ENCODE measurements around the gene NEK1. TPM values are rescaled to one million over a fixed set of nuclear protein-coding genes. Genes with fewer than 3 reads are reported as not detected.
A peak's percentile ranks its signal among the peaks of the same experiment; 100 is the strongest.
"Not testable (repeated sequence)": the region's sequence is repeated elsewhere in the genome, so short reads cannot be mapped to it uniquely, and the experiment has no call there.

The NEK1 gene
- total RNA-seq, 1 experiment from 2014 or later, result 6.0 TPM

- Mint-ChIP-seq H3K4me3 (ENCODE audit: low read depth, unreplicated experiment) (peak overlapping the region; percentile 24), H3K9me3 (ENCODE audit: low read depth, unreplicated experiment) (no peaks in the 10 kb centered on the region), H3K27me3 (ENCODE audit: unreplicated experiment) (no peaks in the 10 kb centered on the region), H3K36me3 (ENCODE audit: insufficient read depth, unreplicated experiment) (peaks cover 4% of the 10 kb centered on the region), H3K27ac (ENCODE audit: unreplicated experiment) (peak overlapping the region; percentile 79), H3K4me1 (ENCODE audit: low read depth, unreplicated experiment) (peaks cover 15% of the 10 kb centered on the region)
- BruUV-seq (replicated peaks), result no TSS peak
- CTCF ChIA-PET, result no interaction called here
- intact Hi-C loops (cut with micrococcal nuclease; ENCODE audit: unreplicated experiment), result no loop called here
- no peak for DNase-seq
- no peak for TF ChIP-seq CTCF (IDR thresholded peaks at IDR 0.05; ENCODE audit: unreplicated experiment)
Observed at GRCh38 chr4:169626331-169627282, 14.2 kb upstream of the NEK1 start.

- no peaks in the 10 kb centered on the region for H3K9me3 Mint-ChIP-seq (ENCODE audit: low read depth, unreplicated experiment)
- CTCF ChIA-PET, result no interaction called here
- DNase-seq, result no peak
- H3K27ac Mint-ChIP-seq (ENCODE audit: unreplicated experiment), result no peak overlapping the region
- H3K27me3 Mint-ChIP-seq (ENCODE audit: unreplicated experiment), result no peaks in the 10 kb centered on the region
- peaks cover 6% of the 10 kb centered on the region for H3K36me3 Mint-ChIP-seq (ENCODE audit: insufficient read depth, unreplicated experiment)
- no peak overlapping the region for H3K4me3 Mint-ChIP-seq (ENCODE audit: low read depth, unreplicated experiment)
- intact Hi-C loops (cut with micrococcal nuclease; ENCODE audit: unreplicated experiment), result no loop called here
- H3K4me1 Mint-ChIP-seq (ENCODE audit: low read depth, unreplicated experiment), result peaks cover 13% of the 10 kb centered on the region
- BruUV-seq (replicated peaks), result no TSS peak
- no peak for TF ChIP-seq CTCF (IDR thresholded peaks at IDR 0.05; ENCODE audit: unreplicated experiment)
Observed at GRCh38 chr4:169625886-169626285, 13.5 kb upstream of the NEK1 start.

GRCh38 chr4:169624012-169624411 is 11.6 kb upstream of the NEK1 start:
- Mint-ChIP-seq H3K36me3 (ENCODE audit: insufficient read depth, unreplicated experiment) (peaks cover 23% of the 10 kb centered on the region), H3K4me1 (ENCODE audit: low read depth, unreplicated experiment) (peaks cover 13% of the 10 kb centered on the region)
- H3K9me3 Mint-ChIP-seq (ENCODE audit: low read depth, unreplicated experiment); intact Hi-C loops (cut with micrococcal nuclease; ENCODE audit: unreplicated experiment); DNase-seq; H3K27ac Mint-ChIP-seq (ENCODE audit: unreplicated experiment); BruUV-seq (replicated peaks); H3K27me3 Mint-ChIP-seq (ENCODE audit: unreplicated experiment); H3K4me3 Mint-ChIP-seq (ENCODE audit: low read depth, unreplicated experiment); CTCF ChIA-PET: not testable (repeated sequence)

- BruUV-seq (replicated peaks), result no TSS peak
- peak overlapping the region; percentile 79 for H3K27ac Mint-ChIP-seq (ENCODE audit: unreplicated experiment)
- no peaks in the 10 kb centered on the region for H3K9me3 Mint-ChIP-seq (ENCODE audit: low read depth, unreplicated experiment)
- peaks cover 12% of the 10 kb centered on the region for H3K4me1 Mint-ChIP-seq (ENCODE audit: low read depth, unreplicated experiment)
- peaks cover 23% of the 10 kb centered on the region for H3K36me3 Mint-ChIP-seq (ENCODE audit: insufficient read depth, unreplicated experiment)
- DNase-seq, result no peak
- H3K4me3 Mint-ChIP-seq (ENCODE audit: low read depth, unreplicated experiment), result peak overlapping the region; percentile 87
- no peak for TF ChIP-seq CTCF (IDR thresholded peaks at IDR 0.05; ENCODE audit: unreplicated experiment)
- CTCF ChIA-PET, result no interaction called here
- intact Hi-C loops (cut with micrococcal nuclease; ENCODE audit: unreplicated experiment), result loop anchor here (2.0 kb wide), 1 partner anchor 38 kb away; no protein-coding TSS in a partner anchor
- H3K27me3 Mint-ChIP-seq (ENCODE audit: unreplicated experiment), result no peaks in the 10 kb centered on the region
Observed at GRCh38 chr4:169622566-169622965, 10.2 kb upstream of the NEK1 start.
